WTC11 (cell line): Measurements from ENCODE around the gene TBL1X.

Source experiments
- AFF4 ChIP-seq: sonication (generic); formaldehyde crosslinking; IDR thresholded peaks from 2 replicates; pipeline ENCODE4 v1.8.1; 2023; ENCODE audit warnings: mild to moderate bottlenecking, missing genetic modification reagents, borderline replicate concordance
- AR ChIP-seq: fragments of 250-450 bp; sonication (Bioruptor Pico); IDR thresholded peaks from 2 replicates; pipeline ENCODE4 v1.9.0; 2021; ENCODE audit warnings: mild to moderate bottlenecking
- ATF1 ChIP-seq: sonication (generic); formaldehyde crosslinking; IDR thresholded peaks from 2 replicates; pipeline ENCODE4 v1.8.1; 2023; ENCODE audit warnings: mild to moderate bottlenecking, moderate library complexity, missing genetic modification reagents
- CREB1 ChIP-seq: sonication (generic); formaldehyde crosslinking; IDR thresholded peaks from 2 replicates; pipeline ENCODE4 v1.8.0; 2023; ENCODE audit warnings: mild to moderate bottlenecking, missing genetic modification reagents
- CTCF ChIP-seq: fragments of 200-600 bp; IDR thresholded peaks from 2 replicates; pipeline ENCODE4 v1.8.0; 2022; ENCODE audit warnings: antibody characterized with exemption
- E2F5 ChIP-seq: sonication (generic); formaldehyde crosslinking; IDR thresholded peaks from 2 replicates; pipeline ENCODE4 v1.8.1; 2022; ENCODE audit warnings: mild to moderate bottlenecking, moderate library complexity, missing genetic modification reagents
- NR3C1 ChIP-seq: sonication (generic); formaldehyde crosslinking; conservative IDR thresholded peaks from 2 replicates; pipeline ENCODE4 v1.8.1; 2023; ENCODE audit warnings: low read depth, mild to moderate bottlenecking, missing genetic modification reagents
- TP53 ChIP-seq: sonication (generic); formaldehyde crosslinking; IDR thresholded peaks from 2 replicates; pipeline ENCODE4 v1.8.1; 2023; ENCODE audit warnings: mild to moderate bottlenecking, missing genetic modification reagents
- USF2 ChIP-seq: sonication (generic); formaldehyde crosslinking; IDR thresholded peaks from 2 replicates; pipeline ENCODE4 v1.8.1; 2023; ENCODE audit warnings: mild to moderate bottlenecking, missing genetic modification reagents, moderate library complexity
- ZNF232 ChIP-seq: sonication (generic); formaldehyde crosslinking; IDR thresholded peaks from 2 replicates; pipeline ENCODE4 v1.8.0; 2022; ENCODE audit warnings: mild to moderate bottlenecking, missing genetic modification reagents

GRCh38 chrX:9515489-9515888 lies 50.6 kb downstream of the TBL1X start:
- TF ChIP-seq CTCF (no peak), TP53 (no peak), ZNF232 (CRISPR knock-in tag) (no peak), CREB1 (CRISPR knock-in tag) (no peak), USF2 (CRISPR knock-in tag) (no peak), E2F5 (CRISPR knock-in tag) (no peak), NR3C1 (CRISPR knock-in tag) (no peak), ATF1 (CRISPR knock-in tag) (no peak), AFF4 (no peak), AR (CRISPR knock-in tag) (no peak)
